Measurements from ENCODE around the gene LINGO1.

DNA sequence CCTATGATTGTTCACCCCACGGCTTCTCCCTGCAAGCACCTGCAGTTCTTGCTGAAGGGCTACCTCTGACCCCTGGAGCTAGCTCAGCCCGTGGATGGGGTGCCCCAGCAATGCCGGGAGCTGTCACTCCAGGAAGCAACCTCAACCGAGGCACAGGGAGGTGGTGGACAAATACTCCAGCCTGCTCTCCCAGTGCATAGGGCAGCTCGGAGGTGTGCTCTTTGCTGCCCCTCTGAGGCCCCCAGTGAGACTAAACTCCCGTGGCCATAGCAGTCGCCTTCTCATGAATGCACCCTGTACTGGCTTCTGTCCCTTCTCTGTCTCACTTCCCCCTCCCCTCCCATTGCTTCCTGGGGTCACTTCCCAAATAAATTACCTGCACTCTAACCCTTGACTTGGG is 48.5 kb downstream of the LINGO1 start:
- TF ChIP-seq EP300 (IDR thresholded peaks at IDR 0.05): no peak
- no peak for TF ChIP-seq POLR2AphosphoS5 (IDR thresholded peaks at IDR 0.05)
- TF ChIP-seq, protein P1, sequence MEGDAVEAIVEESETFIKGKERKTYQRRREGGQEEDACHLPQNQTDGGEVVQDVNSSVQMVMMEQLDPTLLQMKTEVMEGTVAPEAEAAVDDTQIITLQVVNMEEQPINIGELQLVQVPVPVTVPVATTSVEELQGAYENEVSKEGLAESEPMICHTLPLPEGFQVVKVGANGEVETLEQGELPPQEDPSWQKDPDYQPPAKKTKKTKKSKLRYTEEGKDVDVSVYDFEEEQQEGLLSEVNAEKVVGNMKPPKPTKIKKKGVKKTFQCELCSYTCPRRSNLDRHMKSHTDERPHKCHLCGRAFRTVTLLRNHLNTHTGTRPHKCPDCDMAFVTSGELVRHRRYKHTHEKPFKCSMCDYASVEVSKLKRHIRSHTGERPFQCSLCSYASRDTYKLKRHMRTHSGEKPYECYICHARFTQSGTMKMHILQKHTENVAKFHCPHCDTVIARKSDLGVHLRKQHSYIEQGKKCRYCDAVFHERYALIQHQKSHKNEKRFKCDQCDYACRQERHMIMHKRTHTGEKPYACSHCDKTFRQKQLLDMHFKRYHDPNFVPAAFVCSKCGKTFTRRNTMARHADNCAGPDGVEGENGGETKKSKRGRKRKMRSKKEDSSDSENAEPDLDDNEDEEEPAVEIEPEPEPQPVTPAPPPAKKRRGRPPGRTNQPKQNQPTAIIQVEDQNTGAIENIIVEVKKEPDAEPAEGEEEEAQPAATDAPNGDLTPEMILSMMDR (IDR thresholded peaks at IDR 0.05): no peak
- TF ChIP-seq POLR2A (IDR thresholded peaks at IDR 0.05): no peak
